Germinal center (tissue), 1 donor: ENCODE data around the gene DEFB113.
"Not testable (repeated sequence)": the region's sequence is repeated elsewhere in the genome, so short reads cannot be mapped to it uniquely, and the experiment has no call there.

ENCODE experiments used
- DNase-seq: peaks from one replicate; pipeline ENCODE4 v3.0.0; 2012; ENCODE audit warnings: mixed read lengths, low spot score

DEFB113 gene, protein sequence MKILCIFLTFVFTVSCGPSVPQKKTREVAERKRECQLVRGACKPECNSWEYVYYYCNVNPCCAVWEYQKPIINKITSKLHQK

GRCh38 chr6:49969605-49970004 is at the start of gene DEFB113:
Gene DEFB113 (minus strand): TSS chr6:49969625. CDS start chr6:49969625, 0 bp downstream.
- no peak for DNase-seq

DNA sequence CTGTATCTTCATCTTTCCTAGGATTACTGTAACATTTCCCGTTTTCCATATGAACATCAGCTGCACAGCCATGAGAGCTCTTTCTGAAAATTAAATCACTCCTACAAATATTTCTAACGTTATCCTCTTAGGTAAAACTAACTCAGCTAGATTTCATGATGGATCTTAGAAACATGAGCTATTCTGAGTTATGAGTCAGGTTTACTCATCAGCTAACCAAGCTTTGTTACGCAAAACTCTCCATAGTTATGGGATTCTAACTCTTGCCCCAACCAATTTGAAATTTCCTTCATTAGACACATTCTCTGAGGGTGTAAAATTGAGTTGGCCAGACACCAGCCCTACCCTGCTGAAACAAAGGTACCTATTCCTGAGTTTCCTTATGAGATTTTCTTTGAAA is 38.4 kb upstream of the DEFB113 start:
- DNase-seq = no peak

DNA sequence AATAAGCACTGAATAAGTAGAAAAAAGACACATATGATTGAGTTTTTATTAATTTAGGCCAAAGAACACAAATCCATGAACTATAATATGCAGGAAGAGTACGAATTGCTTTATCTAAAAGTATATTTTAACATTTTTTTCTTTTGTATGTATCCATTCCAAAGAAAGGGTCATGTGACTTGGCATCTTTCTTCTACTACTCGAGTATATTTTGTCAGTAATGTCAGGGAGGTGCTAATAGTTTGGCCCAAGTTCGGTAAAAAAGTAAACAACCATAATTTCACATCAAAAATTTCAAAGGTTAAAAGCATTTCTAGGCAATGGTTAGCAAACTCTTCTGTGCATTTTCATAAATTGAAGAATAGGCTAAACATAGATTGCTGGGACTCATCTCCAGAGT is 33.7 kb upstream of the DEFB113 start:
- no peak for DNase-seq

GRCh38 chr6:49995278-49995677 is 25.9 kb upstream of the DEFB113 start:
- DNase-seq = no peak

- no peak for DNase-seq
Measured at GRCh38 chr6:49988900-49989299, 19.5 kb upstream of the DEFB113 start.

DNA sequence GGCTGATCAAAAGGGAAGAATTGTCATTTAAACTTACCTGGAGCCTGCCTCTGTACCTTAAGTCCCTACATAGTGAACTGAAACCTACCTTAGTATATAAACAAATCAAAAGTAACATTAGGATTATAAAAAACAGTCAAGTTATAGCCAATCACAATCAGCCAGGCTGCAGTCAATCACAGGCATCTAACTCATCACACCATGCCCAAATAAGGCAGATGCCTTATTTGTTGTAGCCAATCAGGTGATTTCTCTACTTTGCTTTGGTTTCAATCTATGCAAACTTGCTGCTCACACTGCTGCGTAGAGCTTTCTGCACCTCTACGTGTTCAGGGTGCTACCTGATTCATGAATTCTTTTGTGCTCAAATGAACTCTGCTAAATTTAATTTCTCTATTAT is 18.3 kb upstream of the DEFB113 start:
- DNase-seq = no peak

GRCh38 chr6:49986551-49986950 is 17.1 kb upstream of the DEFB113 start:
- no peak for DNase-seq

GRCh38 chr6:49982046-49982445 is 12.6 kb upstream of the DEFB113 start:
- DNase-seq = no peak

DNA sequence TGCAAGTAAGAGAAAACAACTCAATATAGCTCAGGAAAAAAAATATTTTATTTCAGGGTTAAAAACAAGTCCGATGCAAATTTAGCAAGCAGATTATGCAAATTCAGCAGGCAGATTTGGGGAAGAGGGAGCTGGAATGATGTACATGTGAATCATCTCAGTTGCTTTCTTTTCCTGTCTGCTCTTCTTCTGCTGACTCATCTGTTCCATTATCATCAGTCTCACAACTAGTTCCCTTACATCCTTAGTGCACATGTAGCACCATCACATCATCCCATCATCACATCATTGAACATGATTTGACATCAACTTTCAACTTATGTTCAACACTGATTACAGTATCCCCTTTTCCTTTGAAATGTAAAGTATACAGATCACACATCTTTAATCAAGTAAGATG is 11.5 kb upstream of the DEFB113 start:
- no peak for DNase-seq

- DNase-seq = no peak
Measured at GRCh38 chr6:49979584-49979983, 10.2 kb upstream of the DEFB113 start.

DNA sequence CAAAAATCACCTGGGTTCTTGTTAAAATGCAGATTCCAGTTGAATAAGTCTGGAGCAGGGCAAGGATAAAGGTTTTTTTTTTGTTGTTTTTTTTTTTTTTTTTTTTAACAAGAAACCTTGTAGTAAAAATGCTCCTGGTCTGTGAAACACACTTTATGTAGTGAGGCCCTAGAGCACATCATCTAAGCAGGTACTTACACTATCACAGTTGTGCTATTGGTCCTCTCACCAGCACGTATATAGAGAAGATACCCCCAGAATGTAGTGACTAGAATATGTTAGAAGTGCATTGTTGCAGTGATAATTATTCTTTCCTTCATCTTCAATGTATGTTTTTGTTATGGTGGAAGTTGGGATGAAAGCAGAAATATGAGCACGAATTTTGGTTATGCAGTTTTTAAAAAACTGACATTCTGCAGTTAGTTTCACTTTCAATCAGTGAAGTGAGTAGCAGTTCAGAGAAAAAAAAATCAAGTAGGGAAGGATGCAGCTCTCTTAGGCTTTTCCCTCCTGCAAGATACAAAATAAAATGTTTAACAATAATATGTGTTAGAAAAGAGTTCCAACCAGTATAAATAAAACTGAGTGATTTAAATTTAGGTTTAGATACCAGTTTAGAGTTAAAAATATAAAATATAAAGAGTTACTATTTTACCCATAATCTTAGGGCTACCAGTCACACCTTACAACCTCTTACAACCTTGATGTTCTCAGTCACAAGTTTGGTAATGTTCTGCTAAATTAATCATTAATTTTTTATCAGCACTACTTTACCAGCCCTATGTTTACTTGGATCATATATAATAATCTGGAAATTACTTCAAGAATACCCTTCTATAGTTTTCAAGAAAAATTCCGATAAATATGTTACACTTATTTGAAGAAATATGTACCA is 9.2 kb upstream of the DEFB113 start:
- DNase-seq = no peak

GRCh38 chr6:49966823-49967222 is 2.6 kb downstream of the DEFB113 start:
- no peak for DNase-seq

DNA sequence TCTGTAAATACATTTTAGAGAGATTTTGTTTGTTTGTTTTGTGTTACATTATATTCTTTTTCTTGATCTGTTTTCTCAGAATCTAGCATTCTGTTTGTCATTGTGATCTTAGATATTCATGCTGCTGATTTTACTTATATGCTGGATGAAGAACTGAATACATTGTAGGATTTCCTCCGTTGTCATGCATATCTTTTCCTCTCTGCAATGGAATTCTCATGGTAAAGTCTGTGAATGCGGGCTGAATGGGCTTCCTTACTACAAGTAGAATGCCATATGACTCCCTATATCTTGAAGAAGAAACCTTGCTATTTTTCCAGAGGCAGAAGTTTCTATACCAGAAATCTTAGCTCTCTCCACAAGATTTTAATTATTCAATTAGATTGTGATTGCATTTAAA is 3.1 kb downstream of the DEFB113 start:
- DNase-seq = no peak

DNA sequence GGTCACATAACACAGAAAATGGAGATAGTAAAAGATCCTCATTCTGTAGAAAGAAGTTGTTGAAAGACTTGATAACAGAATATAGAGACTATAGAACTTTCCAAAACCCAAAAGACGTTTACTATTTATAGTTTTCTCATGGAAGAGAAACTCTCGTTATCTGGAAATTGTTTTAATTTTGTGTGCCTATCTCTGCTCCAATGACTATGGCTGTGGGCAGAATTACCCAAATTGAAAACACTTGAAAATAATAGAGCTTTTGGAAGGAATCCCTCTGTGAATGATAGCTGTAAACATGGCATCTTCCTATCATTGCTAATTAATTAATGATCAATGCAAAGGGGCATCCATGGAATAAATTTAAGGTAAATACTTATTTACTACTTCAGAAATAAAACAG is 5.4 kb downstream of the DEFB113 start, which contains the start of gene DEFB114:
Gene DEFB114 (minus strand): TSS at position 101 of the 400 bp plus-strand sequence. CDS start 59 bp downstream, at position 42.
- DNase-seq = no peak

GRCh38 chr6:49958180-49958579 is 11.2 kb downstream of the DEFB113 start:
- no peak for DNase-seq

DNA sequence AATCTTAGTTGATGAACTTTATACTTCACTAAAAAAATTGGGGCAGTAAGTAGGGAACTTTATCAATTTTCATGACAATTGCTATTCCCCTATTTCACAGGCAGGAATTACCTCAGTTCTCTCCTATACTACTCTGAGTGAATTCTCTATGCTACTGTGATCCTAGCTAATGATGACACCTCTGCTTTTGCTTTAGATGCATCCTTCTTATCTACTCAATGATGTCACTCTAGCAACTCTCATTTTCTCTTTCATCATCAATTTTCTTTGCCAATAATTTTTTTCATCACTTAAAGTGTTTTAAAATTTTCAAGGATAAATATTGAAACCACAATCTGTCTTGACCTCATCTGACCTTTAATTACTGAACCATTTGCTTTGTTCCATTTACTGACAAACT is 13.6 kb downstream of the DEFB113 start:
- no peak for DNase-seq

DNA sequence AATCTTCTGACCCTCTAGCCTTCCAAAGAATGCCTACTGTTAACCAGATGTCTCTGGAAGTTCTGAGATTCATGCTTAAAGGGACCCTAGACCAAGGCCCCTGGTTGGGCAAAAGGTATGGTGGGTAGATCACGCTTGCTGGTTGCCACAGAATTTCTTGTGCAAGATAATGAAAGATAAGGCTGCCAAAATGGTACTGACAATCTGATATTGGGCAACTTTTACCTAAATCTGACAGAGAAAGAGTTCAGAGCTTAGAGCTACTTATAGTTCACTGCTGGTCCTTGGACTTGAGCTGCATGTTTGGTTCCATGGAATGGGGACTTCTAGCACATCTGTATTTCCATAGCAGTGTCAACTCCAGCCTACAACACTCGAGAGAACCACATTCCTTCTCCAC is 17.5 kb downstream of the DEFB113 start:
- DNase-seq = no peak

DNA sequence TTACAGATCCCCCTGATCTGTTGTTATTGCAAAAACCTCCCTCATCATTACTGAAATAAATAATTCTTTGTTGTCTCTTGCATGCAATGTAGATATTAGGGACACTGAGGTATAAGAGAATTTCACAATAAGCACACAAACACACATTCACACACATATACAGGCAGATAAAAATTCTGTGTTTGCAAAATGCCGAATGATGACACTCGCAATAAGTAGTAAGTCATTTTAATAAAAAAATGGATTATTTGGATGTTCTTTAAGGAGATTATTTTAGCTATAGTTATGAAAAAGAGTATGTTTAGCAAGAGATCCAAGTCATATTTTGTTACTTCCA is 19.0 kb downstream of the DEFB113 start:
- no peak for DNase-seq

GRCh38 chr6:49949062-49949461 is 20.4 kb downstream of the DEFB113 start:
- no peak for DNase-seq

- DNase-seq = no peak
Measured at GRCh38 chr6:49946835-49947234, 22.6 kb downstream of the DEFB113 start.

DNA sequence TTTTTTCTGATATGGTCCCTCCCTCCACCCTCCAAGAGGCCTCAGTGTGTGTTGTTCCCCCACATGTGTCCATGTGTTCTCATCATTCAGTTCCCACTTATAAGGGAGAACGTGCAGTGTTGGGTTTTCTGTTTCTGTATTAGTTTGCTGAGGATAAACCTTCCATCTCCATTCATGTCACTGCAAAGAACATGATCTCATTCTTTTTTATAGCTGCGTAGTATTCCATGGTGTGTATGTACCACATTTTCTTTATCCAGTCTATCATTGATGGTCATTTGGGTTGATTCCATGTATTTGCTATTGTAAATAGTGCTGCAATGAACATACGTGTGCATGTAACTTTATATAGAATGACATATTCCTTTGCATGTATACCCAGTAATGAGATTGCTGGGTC is 25.4 kb downstream of the DEFB113 start:
- not testable (repeated sequence) for DNase-seq

DNA sequence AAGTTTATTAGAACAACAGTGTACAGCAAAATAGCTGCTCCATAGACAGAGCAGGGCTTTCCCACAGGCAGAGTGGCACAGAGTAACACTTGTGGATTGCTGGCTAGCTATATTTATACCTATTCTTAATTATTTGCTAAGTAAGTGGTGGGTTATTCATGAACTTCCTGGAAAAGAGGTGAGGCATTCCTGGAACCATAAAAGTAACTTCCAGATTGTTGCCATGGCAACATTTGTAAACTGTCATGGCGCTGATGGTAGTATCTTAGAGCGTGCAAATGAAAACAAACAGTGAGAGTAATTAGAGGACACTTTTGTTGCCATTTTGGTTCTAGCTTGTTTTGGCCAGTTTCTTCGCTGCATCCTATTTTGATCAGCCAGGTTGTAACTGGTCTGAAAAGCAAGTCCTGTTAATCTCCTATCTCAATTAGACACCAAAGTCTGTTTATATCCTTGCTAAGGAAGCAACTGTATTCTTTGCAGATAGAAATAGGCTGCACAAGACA is 29.4 kb downstream of the DEFB113 start:
- no peak for DNase-seq

DNA sequence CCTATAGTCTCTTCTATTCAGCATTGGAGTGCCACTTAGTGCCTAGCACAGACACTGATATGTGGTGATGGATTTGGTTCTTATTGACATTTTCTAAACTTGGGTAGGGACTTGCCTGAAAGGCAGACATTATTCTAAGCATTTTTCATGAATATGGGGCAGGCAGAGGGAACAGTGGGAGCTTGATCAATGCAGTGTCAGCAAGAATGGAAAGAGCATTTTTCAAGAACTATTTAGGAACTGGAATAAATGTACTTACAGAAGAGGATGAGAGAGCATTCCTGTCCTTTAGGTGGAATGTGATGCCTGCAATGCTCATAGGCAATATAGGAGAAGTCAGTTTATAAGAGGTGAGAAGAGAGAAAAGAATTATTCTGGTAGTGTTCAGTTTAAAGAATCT is 31.6 kb downstream of the DEFB113 start:
- DNase-seq = no peak

GRCh38 chr6:49937017-49937416 is 32.4 kb downstream of the DEFB113 start:
- no peak for DNase-seq
